Gastroesophageal sphincter (tissue), 4 donors: ENCODE measurements around the gene RBM47. TPM values are rescaled to one million over a fixed set of nuclear protein-coding genes. Genes with fewer than 3 reads are reported as not detected.

Source experiments
- ATAC-seq: fragments of 150-250 bp; one replicate; pipeline ENCODE4 v1.9.1; 2016; ENCODE audit warnings: mild to moderate bottlenecking, moderate library complexity
- H3K27ac ChIP-seq, 4 donors: fragments of 200-600 bp; sonication (generic) in 3 of 4; 1 replicate in 3 of 4; 2 replicates in 1 of 4; pipeline ENCODE4 v1.5.1; 2016 to 2019
- H3K27me3 ChIP-seq: fragments of 200-600 bp; sonication (generic); one replicate; pipeline ENCODE4 v1.5.1; 2019
- H3K36me3 ChIP-seq, 2 donors: fragments of 200-600 bp; sonication (generic); one replicate each; pipeline ENCODE4 v1.5.1; 2019; ENCODE audit warnings: control low read depth in 1 of 2
- H3K4me1 ChIP-seq, 3 donors: fragments of 200-600 bp; sonication (generic); 1 replicate in 2 of 3; 2 replicates in 1 of 3; pipeline ENCODE4 v1.5.1; 2016 to 2019; ENCODE audit warnings: control low read depth in 2 of 3
- H3K4me3 ChIP-seq, 2 donors: fragments of 200-600 bp; sonication (generic); one replicate each; pipeline ENCODE4 v1.5.1; 2019; ENCODE audit warnings: mild to moderate bottlenecking in 1 of 2, moderate library complexity in 1 of 2
- H3K9me3 ChIP-seq, 3 donors: fragments of 200-600 bp; sonication (generic); one replicate each; pipeline ENCODE4 v1.5.1; 2017 to 2019; ENCODE audit warnings: control low read depth in 2 of 3
- EP300 ChIP-seq: sonication (generic); formaldehyde crosslinking; IDR thresholded peaks from one replicate; pipeline ENCODE4 v1.6.1; 2017; ENCODE audit warnings: antibody characterized with exemption, mild to moderate bottlenecking
- POLR2A ChIP-seq, 2 donors: fragments of 450-650 bp; IDR thresholded peaks; one replicate each; pipeline ENCODE4 v1.6.1; 2017; ENCODE audit warnings: antibody characterized with exemption in 2 of 2, mild to moderate bottlenecking in 2 of 2, moderate library complexity in 1 of 2
- POLR2AphosphoS5 ChIP-seq: sonication (generic); formaldehyde crosslinking; IDR thresholded peaks from one replicate; pipeline ENCODE4 v1.6.1; 2017; ENCODE audit warnings: antibody characterized with exemption
- WGBS, 2 donors: methylation state at CpG; one replicate each; pipeline ENCODE4 v1.1.5; 2018; ENCODE audit warnings: low coverage in 1 of 2; 5-methylcytosine and 5-hydroxymethylcytosine counted together
- total RNA-seq, 4 donors: library from RNA; depleted of rRNA; stranded (reverse); fragments of >200 nt; gene quantifications; one replicate each; pipeline ENCODE4 v1.1.0, GENCODE V29; 2016
- TF ChIP-seq, protein P1 (sequence below), 4 experiments: fragments of 200-600 bp in 2 of 4; fragments of 450-650 bp in 2 of 4; sonication (generic) in 1 of 4; IDR thresholded peaks; one replicate each; pipeline ENCODE4 v1.5.1; 2017 to 2019; ENCODE audit warnings: antibody characterized with exemption in 4 of 4, mild to moderate bottlenecking in 2 of 4, moderate library complexity in 2 of 4

Gene RBM47
- total RNA-seq, 4 donors from 2014 or later, result 9.1 to 36.9 (median 26.4) TPM

DNA sequence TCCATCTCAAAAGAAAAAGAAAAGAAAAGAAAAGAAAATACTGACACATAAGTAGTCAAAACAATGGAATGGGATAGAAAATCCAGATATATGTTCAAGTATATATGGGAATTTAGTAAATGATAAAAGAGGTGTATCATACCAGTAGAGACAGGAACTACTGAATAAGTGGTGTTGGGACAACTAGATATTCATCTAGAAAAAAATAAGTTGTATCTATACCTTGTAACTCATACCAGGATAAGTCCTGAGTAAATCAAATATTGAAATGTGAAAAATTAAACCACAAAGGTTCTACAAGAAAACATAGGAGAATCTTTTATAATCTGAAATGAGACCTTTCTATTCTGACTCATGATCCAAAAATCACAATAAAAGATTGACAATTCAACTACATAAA lies 58.5 kb downstream of the RBM47 start:
- H3K9me3 ChIP-seq, result no peaks in the 10 kb centered on the region
- TF ChIP-seq, protein P1, sequence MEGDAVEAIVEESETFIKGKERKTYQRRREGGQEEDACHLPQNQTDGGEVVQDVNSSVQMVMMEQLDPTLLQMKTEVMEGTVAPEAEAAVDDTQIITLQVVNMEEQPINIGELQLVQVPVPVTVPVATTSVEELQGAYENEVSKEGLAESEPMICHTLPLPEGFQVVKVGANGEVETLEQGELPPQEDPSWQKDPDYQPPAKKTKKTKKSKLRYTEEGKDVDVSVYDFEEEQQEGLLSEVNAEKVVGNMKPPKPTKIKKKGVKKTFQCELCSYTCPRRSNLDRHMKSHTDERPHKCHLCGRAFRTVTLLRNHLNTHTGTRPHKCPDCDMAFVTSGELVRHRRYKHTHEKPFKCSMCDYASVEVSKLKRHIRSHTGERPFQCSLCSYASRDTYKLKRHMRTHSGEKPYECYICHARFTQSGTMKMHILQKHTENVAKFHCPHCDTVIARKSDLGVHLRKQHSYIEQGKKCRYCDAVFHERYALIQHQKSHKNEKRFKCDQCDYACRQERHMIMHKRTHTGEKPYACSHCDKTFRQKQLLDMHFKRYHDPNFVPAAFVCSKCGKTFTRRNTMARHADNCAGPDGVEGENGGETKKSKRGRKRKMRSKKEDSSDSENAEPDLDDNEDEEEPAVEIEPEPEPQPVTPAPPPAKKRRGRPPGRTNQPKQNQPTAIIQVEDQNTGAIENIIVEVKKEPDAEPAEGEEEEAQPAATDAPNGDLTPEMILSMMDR (IDR thresholded peaks at IDR 0.05), result no peak
- TF ChIP-seq EP300 (no peak), POLR2AphosphoS5 (no peak), POLR2A (IDR thresholded peaks at IDR 0.05) (no peak)
- H3K27ac ChIP-seq, result no peak overlapping the region
- H3K4me1 ChIP-seq, result peaks cover 0 to 2% (median 0%) of the 10 kb centered on the region in 3 donors
- ATAC-seq, result no peak
- H3K4me3 ChIP-seq, result no peak overlapping the region
- no peaks in the 10 kb centered on the region for H3K27me3 ChIP-seq
- no peaks in the 10 kb centered on the region for H3K36me3 ChIP-seq

DNA sequence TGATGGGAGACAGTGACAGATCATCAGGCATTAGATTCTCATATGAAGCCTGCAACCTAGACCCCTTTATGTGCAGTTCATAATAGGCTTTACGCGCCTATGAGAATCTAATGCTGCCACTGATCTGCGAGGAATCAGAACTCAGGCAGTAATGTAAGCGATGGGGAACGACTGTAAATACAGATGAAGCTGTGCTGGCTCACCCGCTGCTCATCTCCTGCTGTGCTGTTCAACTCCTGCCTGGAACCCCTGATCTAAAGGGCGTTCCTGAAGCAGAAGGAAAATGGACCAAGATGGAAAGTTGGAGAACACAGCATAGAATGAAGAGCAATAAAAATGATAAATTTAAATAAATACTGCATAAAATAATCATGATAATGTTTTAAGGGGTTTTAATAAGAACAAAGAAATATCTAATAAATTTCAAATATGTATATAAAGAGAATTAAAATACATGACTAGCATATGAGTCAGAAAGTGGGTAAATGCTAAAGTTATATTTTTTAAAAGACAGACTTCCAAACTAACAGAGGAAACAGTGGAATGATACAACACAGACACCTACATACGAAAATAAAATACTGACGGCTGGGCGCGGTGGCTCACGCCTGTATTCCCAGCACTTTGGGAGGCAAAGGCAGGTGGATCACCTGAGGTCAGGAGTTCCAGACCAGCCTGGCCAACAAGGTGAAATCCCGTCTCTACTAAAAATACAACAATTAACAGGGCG lies 59.2 kb downstream of the RBM47 start:
- Histone ChIP-seq H3K4me1 (no peaks in the 10 kb centered on the region), H3K27ac (no peak overlapping the region), H3K4me3 (no peak overlapping the region), H3K9me3 (no peaks in the 10 kb centered on the region), H3K27me3 (no peaks in the 10 kb centered on the region), H3K36me3 (no peaks in the 10 kb centered on the region)
- WGBS, 2 donors, result 74 to 89% methylated on average over 10 to 14 of the region's 14 CpGs
- TF ChIP-seq, protein P1 (IDR thresholded peaks at IDR 0.05), result no peak
- no peak for TF ChIP-seq POLR2A (IDR thresholded peaks at IDR 0.05)
- no peak for TF ChIP-seq POLR2AphosphoS5
- TF ChIP-seq EP300, result no peak
- no peak for ATAC-seq

DNA sequence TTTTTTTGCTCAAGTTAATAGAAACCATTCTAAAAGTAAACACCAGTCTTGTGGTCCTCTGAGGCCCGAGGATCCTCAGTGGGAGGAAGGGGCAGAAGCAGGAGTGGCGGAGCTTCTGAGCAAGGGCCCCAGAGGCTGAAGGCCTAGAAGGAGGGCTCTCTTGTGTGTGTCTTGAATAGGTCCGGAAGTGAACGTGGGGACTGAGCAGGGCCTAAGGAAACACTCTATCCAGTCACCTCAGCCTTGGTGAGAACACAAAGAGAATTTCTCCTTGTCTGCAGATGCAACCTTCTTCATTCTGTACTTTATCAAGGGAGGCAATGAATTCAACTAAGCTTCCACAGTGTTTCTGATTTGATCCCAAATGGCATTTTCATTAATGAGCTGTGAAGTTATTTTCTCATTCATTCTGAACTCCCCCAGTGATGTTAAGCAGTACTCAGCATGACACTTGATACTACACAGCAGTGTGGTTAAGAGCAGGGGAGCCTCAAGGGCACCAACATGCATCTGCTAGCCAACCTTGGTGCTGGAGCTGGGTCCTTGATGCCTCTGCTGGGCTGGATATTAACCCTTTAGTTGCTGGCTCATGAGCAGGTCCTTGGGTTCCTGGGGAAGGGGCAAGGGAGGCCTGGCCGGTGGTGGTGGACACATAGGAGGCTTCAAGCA lies 64.7 kb downstream of the RBM47 start:
- Histone ChIP-seq H3K4me3 (no peak overlapping the region), H3K4me1 (no peaks in the 10 kb centered on the region), H3K27ac (no peak overlapping the region), H3K9me3 (no peaks in the 10 kb centered on the region), H3K27me3 (no peaks in the 10 kb centered on the region), H3K36me3 (no peaks in the 10 kb centered on the region)
- ATAC-seq, result no peak
- TF ChIP-seq, protein P1 (IDR thresholded peaks at IDR 0.05), result no peak
- TF ChIP-seq POLR2AphosphoS5, result no peak
- TF ChIP-seq EP300, result no peak
- no peak for TF ChIP-seq POLR2A (IDR thresholded peaks at IDR 0.05)
- 43 to 58% methylated on average over 2 to 4 of the region's 5 CpGs for WGBS, 2 donors

DNA sequence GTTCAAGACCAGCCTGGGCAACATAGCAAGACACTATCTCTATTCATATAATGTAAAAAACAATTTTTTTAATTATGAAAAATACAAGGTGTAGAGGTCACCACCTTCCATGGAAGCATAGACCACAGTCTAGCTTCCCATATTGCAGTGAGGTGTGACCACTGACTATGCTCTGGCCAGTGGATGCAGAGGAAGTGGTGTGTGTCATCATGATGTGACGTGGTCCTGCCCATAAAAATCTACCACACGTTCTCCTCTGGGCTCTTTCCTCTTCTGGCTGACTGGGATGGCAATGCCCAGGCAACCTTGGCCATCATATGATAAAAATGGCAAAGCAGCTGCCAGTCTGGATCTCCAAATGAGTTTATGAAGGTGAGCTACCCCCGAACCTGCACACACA lies 65.7 kb downstream of the RBM47 start:
- TF ChIP-seq, protein P1 (IDR thresholded peaks at IDR 0.05), result no peak
- no peak for TF ChIP-seq POLR2AphosphoS5
- TF ChIP-seq POLR2A (IDR thresholded peaks at IDR 0.05), result no peak
- no peak for TF ChIP-seq EP300
- WGBS, 2 donors, result 75 to 100% methylated on average over 2 to 3 of the region's 3 CpGs
- no peak overlapping the region for H3K27ac ChIP-seq
- no peak overlapping the region for H3K4me3 ChIP-seq
- no peaks in the 10 kb centered on the region for H3K4me1 ChIP-seq
- no peak for ATAC-seq
- no peaks in the 10 kb centered on the region for H3K9me3 ChIP-seq
- no peaks in the 10 kb centered on the region for H3K36me3 ChIP-seq
- H3K27me3 ChIP-seq, result no peaks in the 10 kb centered on the region

DNA sequence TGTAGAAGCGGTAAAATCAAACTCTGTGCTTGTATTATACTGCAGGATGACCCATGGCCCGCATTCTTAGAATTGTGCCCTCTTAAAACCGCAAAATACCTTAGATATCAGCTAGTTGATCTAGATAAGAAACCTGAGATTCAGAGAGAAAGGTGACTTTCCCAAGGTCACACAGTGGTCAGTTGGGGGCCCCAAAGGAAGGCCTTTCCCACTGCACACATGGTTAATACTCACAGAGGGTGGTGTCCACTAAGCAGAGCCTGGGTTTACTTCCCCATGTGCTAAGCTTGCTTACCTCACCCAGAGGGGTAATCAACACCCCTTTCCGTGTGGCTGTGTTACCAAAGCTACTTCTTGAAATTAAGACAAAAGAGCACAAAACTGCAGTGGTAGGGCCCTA lies 66.3 kb downstream of the RBM47 start:
- H3K27me3 ChIP-seq, result no peaks in the 10 kb centered on the region
- TF ChIP-seq POLR2A (IDR thresholded peaks at IDR 0.05), result no peak
- TF ChIP-seq, protein P1 (IDR thresholded peaks at IDR 0.05), result no peak
- no peak for TF ChIP-seq EP300
- no peak for TF ChIP-seq POLR2AphosphoS5
- H3K36me3 ChIP-seq, result no peaks in the 10 kb centered on the region
- H3K27ac ChIP-seq, result no peak overlapping the region
- ATAC-seq, result no peak
- H3K4me3 ChIP-seq, result no peak overlapping the region
- H3K4me1 ChIP-seq, result no peaks in the 10 kb centered on the region
- no peaks in the 10 kb centered on the region for H3K9me3 ChIP-seq
- 83 to 100% methylated on average over 3 to 4 of the region's 4 CpGs for WGBS, 2 donors
